Erythroblast (primary cell): ENCODE results near the gene GLTP.

Experiments
- GATA1 ChIP-seq: IDR thresholded peaks from 2 replicates; pipeline ENCODE4 v1.6.1; 2011; ENCODE audit warnings: low read depth, mild to moderate bottlenecking, control low read depth, low read length, moderate library complexity
- POLR2A ChIP-seq: IDR thresholded peaks from 2 replicates; pipeline ENCODE4 v1.6.1; 2011; ENCODE audit warnings: mild to moderate bottlenecking, low read length

DNA sequence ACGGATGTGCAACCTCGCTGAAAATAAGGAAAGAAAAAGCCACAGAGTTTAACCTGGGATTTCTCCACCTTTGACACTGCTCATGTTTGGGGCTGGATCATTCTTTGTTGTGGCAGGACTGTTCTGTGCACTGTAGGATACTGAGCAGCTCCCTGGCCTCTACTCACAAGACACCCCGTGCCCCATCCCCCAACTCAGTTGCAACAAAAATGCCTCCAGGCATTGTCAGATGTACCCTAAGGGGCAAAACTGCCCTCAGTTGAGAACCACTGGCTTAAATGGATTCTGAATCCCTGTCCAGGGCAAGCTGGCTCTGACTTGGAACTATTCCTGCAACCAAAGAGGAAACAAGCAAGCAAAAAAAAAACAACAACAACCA, 2.1 kb downstream of the GLTP start:
- TF ChIP-seq POLR2A (no peak), GATA1 (no peak)
